ENCODE measurements around the gene GPAT3.
A peak's percentile ranks its signal among the peaks of the same experiment; 100 is the strongest.
"Not testable (repeated sequence)": the region's sequence is repeated elsewhere in the genome, so short reads cannot be mapped to it uniquely, and the experiment has no call there.

GPAT3 gene

DNA sequence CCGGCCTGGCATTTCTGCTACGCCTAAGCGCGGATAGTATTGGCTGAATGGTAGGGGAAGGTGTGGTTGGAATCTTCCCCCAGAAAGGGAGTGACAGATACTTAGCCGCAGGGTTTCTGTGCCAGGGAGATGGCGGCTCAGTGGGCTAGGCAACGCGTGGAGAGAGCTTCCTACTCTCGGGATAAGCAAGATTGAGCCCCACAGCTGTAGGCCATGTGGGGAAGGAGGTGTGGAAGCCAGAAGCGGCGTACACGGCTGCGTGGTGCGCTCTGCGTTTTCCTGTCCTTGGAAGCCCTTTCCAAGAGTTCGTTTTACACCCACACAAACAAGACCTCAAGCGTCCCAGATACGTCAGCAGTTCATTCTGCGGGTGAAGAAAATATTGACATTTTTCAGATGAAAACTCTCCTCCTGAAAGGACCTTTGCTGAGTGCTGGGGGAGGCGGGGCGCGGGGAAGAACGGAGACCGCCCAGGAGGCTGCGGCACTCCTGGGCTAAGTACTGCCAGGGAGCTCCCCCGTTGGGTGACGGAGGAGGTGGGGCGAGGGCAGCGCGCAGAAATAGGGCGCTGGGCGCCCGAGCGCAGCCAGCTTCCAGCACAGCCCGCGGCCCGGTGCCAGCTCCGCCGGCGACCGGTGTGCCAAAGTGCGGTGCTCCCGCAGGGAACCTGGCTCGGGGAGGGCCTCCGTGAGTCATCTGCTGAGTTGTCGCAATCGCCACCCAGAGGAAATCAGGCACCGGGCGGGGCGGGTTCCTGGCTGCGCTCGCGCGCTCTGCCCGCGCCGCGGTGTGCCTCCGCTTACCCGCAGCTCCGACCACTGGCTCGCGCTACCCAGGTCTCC is at the start of gene GPAT3:
GPAT3 (plus strand) TSS at position 589 of the 842 bp plus-strand sequence. CDS start 515 bp downstream, outside the sequence.
- peak; percentile 47 for DNase-seq (ENCODE audit: low read depth)

DNA sequence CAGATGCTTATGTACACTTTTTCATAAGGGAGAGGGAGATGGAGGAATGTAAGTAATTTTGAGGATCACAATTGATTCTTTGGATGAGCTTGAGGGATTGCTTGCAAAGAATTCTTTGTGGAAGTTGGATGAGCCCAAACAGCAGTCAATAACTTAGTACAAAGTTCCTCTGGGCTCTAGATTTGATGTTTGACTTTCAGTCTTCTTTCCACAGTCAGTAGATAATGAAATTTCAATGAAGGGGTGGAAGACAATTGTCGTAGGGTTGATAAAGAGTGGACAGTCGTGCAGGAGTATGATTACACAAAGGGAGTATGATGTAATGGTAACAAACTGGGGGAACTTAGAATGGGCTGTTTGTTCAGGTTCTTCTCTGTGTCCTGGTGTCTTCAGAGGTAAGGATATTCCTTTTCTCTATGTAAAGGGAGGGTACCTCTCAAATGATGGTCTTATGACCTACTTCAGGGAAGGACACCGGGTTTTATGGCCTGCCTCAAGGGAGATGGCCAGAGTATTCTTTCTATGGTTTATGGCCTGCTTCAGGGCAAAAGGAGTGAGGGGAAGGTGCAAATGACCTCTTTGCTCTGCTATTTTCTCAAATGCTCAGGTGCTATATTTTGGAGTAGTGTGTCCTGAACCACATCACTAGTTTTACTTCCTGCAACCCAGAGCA is 49.3 kb upstream of the GPAT3 start:
- DNase-seq (ENCODE audit: low read depth): no peak

DNA sequence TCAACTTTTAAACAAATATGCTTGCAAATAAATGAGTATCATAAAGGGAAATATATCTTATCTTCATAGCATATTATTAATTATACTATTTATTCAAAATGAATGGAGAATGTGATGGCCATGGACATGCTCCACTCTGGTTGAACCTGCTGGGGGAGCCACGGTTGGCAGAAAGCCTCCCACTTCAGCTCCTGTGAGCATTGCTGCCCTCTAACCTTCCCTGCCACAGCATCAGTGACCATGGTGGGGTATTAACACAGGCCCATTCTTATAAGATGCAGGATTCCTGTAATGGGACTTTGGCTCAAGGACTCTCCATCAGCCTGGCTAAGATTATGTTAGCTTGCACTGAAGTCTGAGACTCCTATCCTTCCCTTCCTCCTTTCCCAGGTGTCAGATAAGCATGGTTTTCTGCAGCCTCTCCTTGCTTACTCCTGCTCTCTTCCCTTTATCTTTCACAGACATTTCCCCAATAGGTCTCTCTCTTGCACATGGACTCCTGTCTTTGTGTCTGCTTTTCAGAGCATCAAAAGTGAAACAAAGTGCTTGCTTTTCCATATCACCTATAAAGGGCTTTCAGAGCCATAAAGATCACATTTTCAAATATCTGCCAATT is 46.1 kb upstream of the GPAT3 start:
- no peak for DNase-seq (ENCODE audit: low read depth)

DNA sequence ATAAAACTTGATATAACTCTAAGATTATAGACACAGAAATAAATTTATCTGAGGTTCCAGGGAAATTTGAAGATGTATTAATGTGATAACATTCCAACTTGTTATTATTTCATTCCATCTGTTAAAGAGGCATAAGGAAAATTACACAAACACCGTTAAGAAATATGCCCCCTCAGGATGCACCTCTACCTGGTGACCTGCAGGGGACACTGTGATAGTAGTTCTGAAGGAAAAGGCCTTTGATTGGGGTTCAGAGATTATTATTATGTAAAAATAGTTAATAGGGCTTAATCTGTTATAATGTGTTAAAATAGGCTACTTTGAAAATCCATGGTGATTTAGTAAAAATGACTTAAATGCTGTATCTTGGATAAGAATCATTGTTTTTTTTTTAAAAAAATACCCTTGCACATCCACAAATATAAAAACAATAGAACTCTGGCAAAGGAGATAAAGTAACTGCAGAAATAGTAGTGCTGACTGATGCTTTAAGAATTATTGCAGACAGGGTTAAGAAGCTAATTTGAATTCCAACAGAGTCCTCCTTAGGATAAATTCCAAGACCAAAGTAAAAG is 44.9 kb upstream of the GPAT3 start:
- DNase-seq (ENCODE audit: low read depth): no peak

DNA sequence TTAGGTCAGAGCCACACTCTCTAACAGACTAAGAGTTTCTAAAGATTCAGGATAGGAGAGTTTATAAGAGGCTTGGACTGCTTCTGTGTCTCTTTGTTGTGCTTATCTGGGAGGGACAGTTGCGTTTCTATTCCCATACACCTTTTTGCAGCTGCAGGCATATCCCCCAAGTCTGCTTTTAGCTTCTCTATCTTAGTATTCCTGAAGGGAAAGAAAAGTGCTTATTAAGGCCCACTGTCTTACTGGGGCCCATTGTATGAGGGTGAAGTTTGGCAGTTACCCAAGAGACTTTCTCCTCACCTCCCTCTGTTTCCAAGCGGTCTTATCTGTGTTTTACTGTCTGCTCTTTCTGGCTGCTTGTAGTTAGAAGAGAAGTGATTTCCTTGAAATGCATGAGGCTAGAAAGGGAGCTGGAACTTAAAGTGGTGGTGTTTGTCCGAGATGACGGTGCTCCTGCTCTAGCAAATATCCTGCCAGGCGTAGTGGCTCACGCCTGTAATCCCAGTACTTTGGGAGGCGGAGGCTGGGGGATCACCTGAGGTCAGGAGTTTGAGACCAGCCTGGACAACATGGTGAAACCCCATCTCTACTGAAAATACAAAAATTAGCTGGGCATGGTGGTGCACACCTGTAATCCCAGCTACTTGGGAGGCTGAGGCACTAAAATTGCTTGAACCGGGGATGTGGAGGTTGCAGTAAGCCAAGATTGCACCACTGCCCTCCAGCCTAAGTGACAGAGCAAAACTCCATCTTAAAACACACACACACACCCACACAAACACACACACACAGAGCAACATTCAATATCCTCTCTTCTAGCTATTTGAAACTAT is 39.6 kb upstream of the GPAT3 start:
- not testable (repeated sequence) for DNase-seq (ENCODE audit: low read depth)

DNA sequence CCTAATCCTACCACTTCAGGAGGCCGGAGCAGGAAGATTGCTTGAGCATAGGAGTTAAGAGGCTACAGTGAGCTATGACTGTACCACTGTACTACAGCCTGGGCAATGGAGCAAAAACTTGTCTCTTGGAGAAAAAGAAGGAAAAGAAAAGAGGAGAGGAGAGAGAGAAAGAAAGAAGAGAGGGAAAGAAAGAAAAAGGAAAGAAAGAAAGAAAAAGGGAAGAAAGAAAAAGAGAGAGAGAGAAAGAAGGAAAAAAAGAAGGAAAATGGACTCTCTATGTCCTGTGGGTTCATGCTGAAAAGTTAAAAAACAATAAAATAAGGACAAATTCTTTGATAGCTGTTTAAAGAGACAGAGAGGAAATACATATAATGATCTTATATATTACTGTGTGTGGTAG is 37.7 kb upstream of the GPAT3 start:
- DNase-seq (ENCODE audit: low read depth): no peak

DNA sequence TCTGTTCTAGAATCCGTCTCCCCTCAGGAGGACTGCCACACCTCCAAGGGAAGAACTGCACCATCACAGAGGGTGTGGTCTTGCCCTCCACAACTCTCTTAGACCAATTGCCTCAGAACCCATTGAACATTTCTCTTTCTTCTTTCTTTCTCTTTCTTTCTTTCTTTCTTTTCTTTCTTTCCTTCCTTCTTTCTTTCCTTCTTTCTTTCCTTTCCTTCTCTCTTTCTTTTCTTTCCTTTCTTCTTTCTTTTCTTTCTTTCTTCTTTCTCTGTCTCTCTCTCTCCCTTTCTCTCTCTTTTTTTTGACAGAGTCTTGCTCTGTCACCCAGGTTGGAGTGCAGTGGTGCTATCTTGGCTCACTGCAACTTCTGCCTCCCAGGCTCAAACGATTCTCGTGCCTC is 34.2 kb upstream of the GPAT3 start:
- DNase-seq (ENCODE audit: low read depth): not testable (repeated sequence)

DNA sequence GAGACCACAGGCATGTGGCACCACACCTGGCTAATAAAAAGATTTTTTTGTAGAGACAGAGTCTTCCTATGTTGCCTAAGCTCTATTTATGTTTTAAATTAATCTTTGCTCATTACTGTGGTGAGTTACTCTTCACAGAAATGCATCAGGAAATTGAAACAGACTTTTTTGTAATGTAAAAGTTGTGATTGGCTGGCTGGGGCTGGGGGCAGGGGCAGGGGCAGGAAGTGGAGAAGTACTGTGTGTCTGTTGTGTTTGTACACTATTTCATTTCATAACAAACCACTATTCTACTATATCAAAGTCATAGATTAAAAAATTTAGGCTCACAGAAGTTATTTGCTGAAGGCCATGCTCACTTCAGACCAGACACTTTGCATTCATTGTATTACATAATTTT is 31.9 kb upstream of the GPAT3 start:
- peak; percentile 13 for DNase-seq (ENCODE audit: low read depth)

DNA sequence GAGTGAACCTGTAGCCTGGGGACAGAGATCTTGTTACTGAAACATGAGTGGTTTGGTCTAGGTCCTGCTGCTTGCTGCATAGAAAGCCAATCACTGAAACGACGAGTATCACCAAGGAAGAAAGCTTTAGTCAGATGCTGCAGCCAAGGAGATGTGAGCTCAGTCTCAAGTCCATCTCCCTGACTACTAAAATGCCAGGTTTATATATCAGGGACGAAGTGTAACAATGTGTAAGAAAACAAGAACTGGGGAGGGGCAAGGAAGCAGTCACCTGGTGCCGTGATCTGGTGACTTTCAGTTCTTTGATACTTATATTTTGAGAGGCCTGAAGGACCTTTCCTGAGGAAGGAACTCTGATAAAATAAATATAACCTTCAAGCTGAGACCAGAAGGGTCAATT is 31.4 kb upstream of the GPAT3 start:
- DNase-seq (ENCODE audit: low read depth): no peak

DNA sequence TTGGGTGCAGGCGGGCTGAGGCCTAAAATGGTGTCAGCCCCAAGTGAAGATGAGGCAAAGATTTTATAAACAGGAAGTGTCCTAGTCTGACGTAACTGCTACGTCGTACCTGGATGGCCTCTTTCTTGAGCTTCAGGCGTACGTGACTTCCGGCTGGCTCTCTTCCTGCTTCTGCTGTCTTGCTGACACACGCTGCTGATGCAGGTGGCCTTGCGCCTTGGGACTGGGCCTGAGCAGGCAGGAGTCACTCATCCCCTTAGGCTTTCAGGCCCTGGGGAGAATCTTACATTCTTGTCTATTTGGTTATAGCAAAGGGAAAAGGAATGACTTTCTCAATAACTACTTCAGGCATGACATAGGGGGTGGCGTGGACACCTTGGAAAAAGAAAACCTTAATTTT is 30.9 kb upstream of the GPAT3 start:
- no peak for DNase-seq (ENCODE audit: low read depth)

DNA sequence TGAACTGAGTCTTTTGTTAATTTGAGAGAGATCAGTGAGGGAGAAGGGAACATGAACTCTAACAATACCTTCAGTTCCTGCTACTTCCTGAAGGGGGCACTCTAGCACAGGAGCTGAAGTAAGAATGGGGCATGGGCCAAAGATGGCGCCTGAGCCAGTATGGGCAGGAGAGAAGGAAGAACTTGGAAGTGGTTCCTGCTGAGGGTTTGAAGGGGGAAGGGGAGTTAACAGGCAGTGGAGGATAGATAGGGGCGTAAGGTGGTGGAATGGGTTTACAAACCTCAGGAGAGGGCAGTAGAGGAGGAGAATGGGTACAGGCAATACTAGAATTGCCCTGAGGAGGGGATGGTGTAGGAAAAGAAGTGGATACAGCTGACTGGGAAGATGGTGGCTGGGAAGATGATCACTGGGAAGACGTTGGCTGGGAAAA is 26.7 kb upstream of the GPAT3 start:
- DNase-seq (ENCODE audit: low read depth): peak; percentile 21

DNA sequence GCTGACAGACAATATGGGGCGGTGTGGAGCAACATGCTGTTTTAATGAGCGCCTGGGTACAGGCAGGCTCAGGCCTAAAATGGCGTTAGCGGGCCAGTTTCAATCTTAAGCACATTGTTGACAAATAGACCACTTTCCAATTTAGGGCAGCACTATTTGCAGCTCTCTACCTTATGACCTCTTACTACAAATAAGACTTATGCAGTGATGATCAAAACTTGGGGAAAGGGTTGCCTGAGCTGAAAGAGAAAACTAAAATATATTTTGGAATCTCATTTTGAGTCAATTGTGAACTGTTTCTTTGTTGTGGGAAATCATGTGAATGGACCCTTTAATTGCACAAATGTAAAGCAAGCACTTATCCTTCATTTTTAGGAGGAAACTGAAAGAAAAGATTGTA is 25.5 kb upstream of the GPAT3 start:
- DNase-seq (ENCODE audit: low read depth): no peak

DNA sequence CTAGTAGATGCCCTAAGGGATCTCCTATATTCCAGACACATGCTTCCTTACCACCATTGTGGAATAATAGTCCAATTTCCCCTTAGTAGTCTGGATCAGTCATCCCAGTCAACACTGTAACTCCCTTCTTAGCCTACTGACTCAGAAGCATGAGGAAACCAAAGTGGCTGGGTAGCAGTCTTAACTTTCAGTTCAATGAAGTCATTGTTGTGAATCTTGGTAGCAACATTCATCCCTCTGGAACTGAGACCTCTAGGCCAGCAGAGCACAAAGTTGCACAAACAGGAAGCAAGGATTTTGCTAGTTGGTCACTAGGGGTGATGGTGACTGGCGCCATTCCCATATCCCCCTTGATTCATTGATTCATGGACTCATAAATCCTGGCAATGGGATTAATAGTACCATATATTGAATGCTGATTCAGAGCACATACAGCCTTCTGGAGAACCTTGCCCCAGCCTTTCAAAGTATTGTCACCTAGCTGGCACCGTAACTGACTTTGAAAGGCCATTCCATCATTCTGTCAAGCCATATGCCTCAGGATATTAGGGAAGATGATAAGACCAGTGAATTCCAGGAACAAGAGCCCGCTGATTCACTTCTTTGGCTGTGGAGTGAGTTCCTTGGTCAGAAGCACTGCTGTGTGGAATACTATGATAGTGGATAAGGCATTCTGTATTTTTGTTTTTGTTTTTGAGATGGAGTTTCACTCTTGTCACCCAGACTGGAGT is 19.7 kb upstream of the GPAT3 start:
- no peak for DNase-seq (ENCODE audit: low read depth)

DNA sequence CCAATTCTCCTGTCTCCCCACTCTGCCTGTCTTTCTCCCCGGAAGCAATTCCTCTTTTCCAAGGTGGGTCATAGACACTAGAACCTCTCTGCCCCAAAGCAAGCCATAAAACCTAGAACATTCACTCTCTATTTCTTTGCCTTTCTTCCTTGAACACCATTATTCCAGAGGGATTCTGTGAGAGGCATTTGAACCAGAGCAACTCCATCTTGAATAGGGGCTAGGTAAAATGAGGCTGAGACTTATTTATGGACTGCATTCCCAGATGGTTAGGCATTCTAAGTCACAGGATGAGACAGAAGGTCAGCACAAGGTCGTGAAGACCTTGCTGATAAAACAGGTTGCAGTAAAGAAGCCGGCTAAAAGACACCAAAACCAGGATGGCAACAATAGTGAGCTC is 13.7 kb upstream of the GPAT3 start:
- DNase-seq (ENCODE audit: low read depth): no peak

DNA sequence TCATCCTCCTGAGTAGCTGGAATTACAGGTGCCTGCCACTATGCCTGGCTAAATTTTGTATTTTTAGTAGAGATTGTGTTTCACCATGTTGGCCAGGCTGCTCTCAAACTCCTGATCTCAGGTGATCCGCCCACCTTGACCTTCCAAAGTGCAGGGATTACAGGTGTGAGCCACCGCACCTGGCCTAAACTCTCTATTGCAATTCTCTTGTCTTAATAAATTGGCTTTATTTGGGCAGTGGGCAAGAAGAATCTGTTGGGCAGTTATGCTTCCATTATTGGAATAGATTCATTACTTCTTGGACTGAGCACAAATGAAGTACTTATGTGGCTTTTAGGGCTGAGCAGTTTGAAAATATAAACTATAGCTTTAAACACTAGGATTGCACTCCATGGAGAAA is 8.2 kb upstream of the GPAT3 start:
- DNase-seq (ENCODE audit: low read depth): no peak

DNA sequence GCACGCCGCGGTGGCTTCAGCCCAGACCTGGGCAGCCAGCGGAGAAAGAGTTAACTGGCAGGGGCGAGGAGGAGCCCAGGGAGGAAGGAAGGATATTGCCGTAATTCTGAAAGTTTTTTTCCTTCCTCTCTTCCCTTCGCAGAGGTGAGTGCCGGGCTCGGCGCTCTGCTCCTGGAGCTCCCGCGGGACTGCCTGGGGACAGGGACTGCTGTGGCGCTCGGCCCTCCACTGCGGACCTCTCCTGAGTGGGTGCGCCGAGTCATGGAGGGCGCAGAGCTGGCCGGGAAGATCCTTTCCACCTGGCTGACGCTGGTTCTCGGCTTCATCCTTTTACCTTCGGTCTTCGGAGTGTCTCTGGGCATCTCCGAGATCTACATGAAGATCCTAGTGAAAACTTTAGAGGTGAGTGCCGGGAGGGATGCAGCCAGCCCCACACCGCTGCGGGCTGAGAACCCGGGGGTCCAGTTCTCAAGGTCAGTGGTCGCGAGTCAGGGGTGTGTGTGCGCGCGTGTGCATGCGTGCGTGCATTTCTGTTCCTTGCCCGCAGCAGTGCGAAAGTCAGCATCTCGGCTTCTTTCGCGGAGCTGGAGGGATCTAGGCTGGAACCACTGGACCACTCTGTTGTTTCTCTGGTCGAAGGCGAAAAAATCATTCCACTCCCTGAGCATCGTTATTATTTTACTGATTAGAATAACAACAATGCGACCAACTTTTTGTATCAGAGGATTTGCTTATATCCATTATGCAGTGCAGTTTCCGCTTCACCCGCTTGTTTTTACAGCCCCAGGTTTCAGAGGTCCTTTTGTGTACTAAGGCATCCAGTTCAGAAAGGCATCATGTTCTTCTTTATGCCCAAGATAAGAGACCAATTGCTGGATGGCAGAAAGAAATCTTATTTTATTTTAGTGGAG is 709 bp downstream of the GPAT3 start:
- DNase-seq (ENCODE audit: low read depth): no peak

DNA sequence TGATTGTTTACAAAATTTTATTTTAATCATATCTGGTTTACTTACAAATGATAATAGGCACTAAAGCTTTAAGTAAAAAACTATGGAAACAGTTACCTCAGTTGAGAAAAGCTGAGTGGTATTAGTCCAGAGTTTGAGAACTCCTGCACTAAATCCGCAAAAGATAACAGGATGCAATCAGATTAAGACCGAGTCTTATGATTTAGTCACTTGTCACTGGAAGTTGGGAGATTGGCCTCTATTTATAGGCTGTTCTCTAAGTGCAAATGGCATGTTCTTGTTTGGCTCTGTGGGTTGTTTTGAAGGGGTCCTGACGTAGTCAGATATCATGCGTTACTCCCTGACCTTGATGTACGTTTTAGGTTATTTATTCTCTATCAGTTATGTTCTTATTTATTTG is 6.3 kb downstream of the GPAT3 start:
- DNase-seq (ENCODE audit: low read depth): no peak

DNA sequence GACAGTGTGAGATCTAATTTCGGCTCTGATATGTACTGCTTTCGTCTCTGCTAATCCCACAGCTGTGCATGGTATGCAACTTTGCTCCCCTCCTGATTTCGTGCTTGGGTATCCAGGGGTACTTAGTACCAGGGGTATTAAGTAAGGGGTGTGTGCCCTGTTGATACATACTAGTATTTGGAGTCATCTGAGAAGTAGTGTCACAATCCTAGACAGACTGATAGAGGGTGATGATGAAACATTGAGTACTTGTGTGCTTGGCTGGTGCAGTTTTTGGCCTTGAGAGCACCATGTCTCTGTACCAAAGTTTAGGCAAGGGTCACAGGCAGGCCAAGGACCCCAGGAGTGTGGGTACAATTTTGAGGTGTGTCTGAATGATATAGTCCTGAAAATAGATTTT is 10.9 kb downstream of the GPAT3 start:
- no peak for DNase-seq (ENCODE audit: low read depth)

DNA sequence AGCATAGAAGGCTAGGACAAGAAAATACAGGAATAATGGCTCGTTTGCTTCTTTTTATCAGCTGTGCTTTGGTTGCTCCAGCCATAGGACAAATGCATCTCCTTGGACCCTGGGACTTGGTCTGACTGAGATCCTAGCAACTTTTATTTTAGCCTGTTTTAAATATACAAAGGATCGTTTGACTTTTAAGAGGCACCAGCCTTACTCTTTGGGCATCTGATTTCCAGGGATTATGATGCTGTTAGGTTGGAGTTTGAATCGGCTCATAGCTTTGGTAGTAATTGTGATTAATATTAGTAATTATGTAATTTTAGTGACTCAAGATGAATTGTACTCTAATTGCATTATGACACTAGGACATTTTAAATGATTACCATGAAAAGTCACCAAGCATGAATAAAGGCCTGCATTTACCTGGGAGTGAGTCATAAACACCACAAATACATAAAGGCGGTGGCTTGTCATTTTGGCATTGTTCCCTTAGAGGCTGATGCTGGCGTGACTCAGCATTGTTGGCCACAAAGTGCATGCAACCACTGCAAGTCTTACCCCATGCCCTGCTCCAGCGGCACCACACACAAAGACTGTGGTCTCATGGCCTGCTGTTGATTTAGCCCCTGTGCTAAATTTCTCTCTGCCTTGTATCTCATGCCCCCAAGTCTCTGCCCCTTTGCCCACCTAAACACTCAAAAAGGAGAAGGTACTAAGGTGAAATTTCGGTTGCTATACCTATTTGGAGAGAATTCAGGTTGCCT is 12.4 kb downstream of the GPAT3 start:
- DNase-seq (ENCODE audit: low read depth): peak; percentile 39
